PC-9 (cell line): ENCODE results near the gene PTTG2. TPM values are rescaled to one million over a fixed set of nuclear protein-coding genes. Genes with fewer than 3 reads are reported as not detected.

Source experiments
- BruUV-seq: library from RNA; stranded (reverse); fragments of 400-500 nt; replicated peaks from 2 replicates; lab custom pipeline; 2021; lab: Mats Ljungman, UMichigan
- CTCF ChIA-PET: fragments of 300-600 bp; sonication (Branson Sonifier 250); formaldehyde crosslinking; loops from one replicate; lab custom pipeline; 2022; ENCODE audit warnings: antibody characterized with exemption; lab: Charles Lee
- POLR2A ChIA-PET: fragments of 300-600 bp; sonication (Branson Sonifier 250); formaldehyde crosslinking; loops from one replicate; lab custom pipeline; 2022; ENCODE audit warnings: antibody characterized with exemption; ENCODE audit not compliant: unreplicated experiment; lab: Charles Lee
- DNase-seq, 2 experiments: peaks; one replicate each; pipeline versions ENCODE4 v3.0.0 to v3.0.0-alpha.2; 2015 to 2022; ENCODE audit warnings: mixed read lengths in 1 of 2
- H2AFZ ChIP-seq: fragments of 200-600 bp; sonication (generic); 2 replicates; pipeline ENCODE4 v1.8.1; 2017; ENCODE audit warnings: antibody characterized with exemption
- H3F3A ChIP-seq: fragments of 200-600 bp; sonication (generic); 2 replicates; pipeline ENCODE4 v1.8.1; 2017; ENCODE audit warnings: antibody characterized with exemption, mild to moderate bottlenecking, low read depth; ENCODE audit not compliant: insufficient read depth
- H3K27ac ChIP-seq: fragments of 200-600 bp; sonication (generic); 2 replicates; pipeline ENCODE4 v1.6.1; 2016; ENCODE audit warnings: mixed run types
- H3K27me3 ChIP-seq: fragments of 200-600 bp; sonication (generic); 2 replicates; pipeline ENCODE4 v1.6.1; 2016; ENCODE audit warnings: low read depth, mixed run types; ENCODE audit not compliant: insufficient read depth
- H3K36me3 ChIP-seq: fragments of 200-600 bp; sonication (generic); 2 replicates; pipeline ENCODE4 v1.6.1; 2016; ENCODE audit warnings: low read depth, mixed run types
- H3K4me1 ChIP-seq: fragments of 200-600 bp; sonication (generic); replicated peaks from 2 replicates; pipeline ENCODE4 v1.6.1; 2016; ENCODE audit warnings: mixed run types; ENCODE audit not compliant: insufficient read depth
- H3K4me2 ChIP-seq: fragments of 200-600 bp; sonication (generic); 2 replicates; pipeline ENCODE4 v1.6.1; 2017; ENCODE audit warnings: mixed run types
- H3K4me3 ChIP-seq: fragments of 200-600 bp; sonication (generic); 2 replicates; pipeline ENCODE4 v1.6.1; 2016; ENCODE audit warnings: mixed run types
- H3K79me2 ChIP-seq: fragments of 200-600 bp; sonication (generic); 2 replicates; pipeline ENCODE4 v1.6.1; 2017; ENCODE audit warnings: low read depth, mixed run types
- H3K9me2 ChIP-seq: fragments of 200-600 bp; sonication (generic); 2 replicates; pipeline ENCODE4 v1.8.1; 2017; ENCODE audit warnings: mild to moderate bottlenecking; ENCODE audit not compliant: insufficient read depth
- H3K9me3 ChIP-seq: fragments of 200-600 bp; sonication (generic); 2 replicates; pipeline ENCODE4 v1.8.1; 2016; ENCODE audit warnings: low read depth; ENCODE audit not compliant: insufficient read depth
- H4K20me1 ChIP-seq: fragments of 200-600 bp; sonication (generic); 2 replicates; pipeline ENCODE4 v1.8.1; 2017; ENCODE audit not compliant: insufficient read depth
- CTCF ChIP-seq: fragments of 200-600 bp; sonication (generic); conservative IDR thresholded peaks from 2 replicates; pipeline ENCODE4 v1.6.1; 2017; ENCODE audit warnings: mixed run types, antibody characterized with exemption, mild to moderate bottlenecking, moderate library complexity
- EZH2 ChIP-seq: fragments of 200-600 bp; sonication (generic); IDR thresholded peaks from 2 replicates; pipeline ENCODE4 v1.8.0; 2017; ENCODE audit warnings: antibody characterized with exemption, low read depth
- intact Hi-C: fragments of 100-400 bp; cut with micrococcal nuclease; formaldehyde crosslinking; loops from one replicate; pipeline ENCODE4 v1.10.0; 2022; ENCODE audit not compliant: unreplicated experiment
- total RNA-seq: library from RNA; stranded (reverse); gene quantifications from 2 replicates; pipeline ENCODE4 v1.2.3, GENCODE V29; 2021

The PTTG2 gene
- total RNA-seq, 1 experiment from 2014 or later = 0.55 TPM

- H3K4me2 ChIP-seq = no peak overlapping the region
These were observed 6.4 kb upstream of the PTTG2 start for GRCh38 chr4:37953620-37954293.

GRCh38 chr4:37956941-37957340 is 3.3 kb upstream of the PTTG2 start:
- H3K79me2 ChIP-seq = no peaks in the 10 kb centered on the region
- H3K36me3 ChIP-seq = no peaks in the 10 kb centered on the region
- H3K27ac ChIP-seq = no peak overlapping the region
- no peak overlapping the region for H3K4me2 ChIP-seq
- BruUV-seq = no TSS peak
- intact Hi-C loops = no loop called here
- no peaks in the 10 kb centered on the region for H3F3A ChIP-seq
- H3K4me1 ChIP-seq = no peaks in the 10 kb centered on the region
- DNase-seq = no peak
- no peaks in the 10 kb centered on the region for H4K20me1 ChIP-seq
- ChIA-PET CTCF (no interaction called here), POLR2A (no interaction called here)
- TF ChIP-seq CTCF (no peak), EZH2 (no peak)
- H3K27me3 ChIP-seq = no peaks in the 10 kb centered on the region
- no peaks in the 10 kb centered on the region; the same call in 1 of the 2 replicates for H3K9me2 ChIP-seq
- H3K9me3 ChIP-seq = no peaks in the 10 kb centered on the region
- H2AFZ ChIP-seq = no peak overlapping the region
- H3K4me3 ChIP-seq = no peak overlapping the region

More at GRCh38 chr4:37953620-37954293, 6.4 kb upstream of the PTTG2 start:
- Histone ChIP-seq H3K9me2 (no peaks in the 10 kb centered on the region; the same call in 1 of the 2 replicates), H3K4me1 (no peaks in the 10 kb centered on the region), H3K36me3 (no peaks in the 10 kb centered on the region), H3K27me3 (no peaks in the 10 kb centered on the region), H2AFZ (no peak overlapping the region), H3K4me3 (no peak overlapping the region), H3K79me2 (no peaks in the 10 kb centered on the region), H3K27ac (no peak overlapping the region), H4K20me1 (no peaks in the 10 kb centered on the region), H3K9me3 (no peaks in the 10 kb centered on the region), H3F3A (no peaks in the 10 kb centered on the region)
- DNase-seq = no peak
- ChIA-PET POLR2A (no interaction called here), CTCF (no interaction called here)
- no peak for TF ChIP-seq EZH2
- TF ChIP-seq CTCF = no peak
- no TSS peak for BruUV-seq
- intact Hi-C loops = no loop called here

GRCh38 chr4:37958932-37959331 is 1.3 kb upstream of the PTTG2 start:
- intact Hi-C loops = no loop called here
- H3K27ac ChIP-seq = no peak overlapping the region
- H3F3A ChIP-seq = no peaks in the 10 kb centered on the region
- POLR2A ChIA-PET = interaction anchor here (0.5 kb wide), 1 partner anchor 144 kb away, joined by 4 read pairs; no protein-coding TSS in a partner anchor
- H3K4me3 ChIP-seq = no peak overlapping the region
- no peaks in the 10 kb centered on the region for H4K20me1 ChIP-seq
- no peak for DNase-seq
- no peaks in the 10 kb centered on the region for H3K36me3 ChIP-seq
- TF ChIP-seq EZH2 = no peak
- no peak for TF ChIP-seq CTCF
- no peak overlapping the region for H2AFZ ChIP-seq
- H3K79me2 ChIP-seq = no peaks in the 10 kb centered on the region
- CTCF ChIA-PET = no interaction called here
- no peaks in the 10 kb centered on the region for H3K27me3 ChIP-seq
- no peak overlapping the region for H3K4me2 ChIP-seq
- H3K4me1 ChIP-seq = no peaks in the 10 kb centered on the region
- no TSS peak for BruUV-seq
- H3K9me3 ChIP-seq = no peaks in the 10 kb centered on the region
- H3K9me2 ChIP-seq = no peaks in the 10 kb centered on the region; the same call in 1 of the 2 replicates
